SK-MEL-5 (cell line): ENCODE measurements around the gene ZBTB26. TPM values are rescaled to one million over a fixed set of nuclear protein-coding genes. Genes with fewer than 3 reads are reported as not detected.

Experiments
- DNase-seq: peaks from one replicate; pipeline ENCODE4 v3.0.0-alpha.2; 2016; ENCODE audit warnings: low read depth, low spot score
- in situ Hi-C: cut with HindIII; loops from 2 replicates; pipeline ENCODE4 v1.10.0; 2016; ENCODE audit warnings: low sequenced_read_pairs, high pct_unique_total_duplicates, low pct_unique_long_range_greater_than_20kb
- small RNA-seq, 2 experiments: library from RNA; depleted of rRNA; stranded (forward); fragments of <200 nt; gene quantifications; one replicate each; pipeline ENCODE3, GENCODE V24; 2014
- total RNA-seq: library from RNA; depleted of rRNA; stranded (reverse); fragments of >200 nt; shearing (Covaris generic); gene quantifications from 2 replicates; pipeline ENCODE4 v1.2.3, GENCODE V29; 2014; rRNA removed

ZBTB26 gene
- total RNA-seq, 1 experiment from 2014 or later = 4.6 TPM

DNA sequence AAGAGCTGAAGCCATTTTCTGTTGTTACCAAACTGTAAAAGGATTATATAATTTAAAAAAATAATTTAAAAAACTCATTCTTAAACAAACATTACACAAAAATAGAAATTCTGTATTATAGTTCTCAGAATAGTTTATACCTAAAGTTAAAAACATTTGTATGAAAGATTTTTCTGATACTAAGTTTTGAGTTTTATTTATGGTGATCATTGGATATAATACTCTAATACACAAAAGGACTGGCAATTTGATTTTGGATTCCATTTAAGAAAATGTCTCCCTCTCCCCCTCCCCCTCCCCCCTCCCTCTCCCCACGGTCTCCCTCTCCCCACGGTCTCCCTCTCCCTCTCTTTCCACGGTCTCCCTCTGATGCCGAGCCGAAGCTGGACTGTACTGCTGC, 65.2 kb downstream of the ZBTB26 start:
- in situ Hi-C loops = no loop called here
- no peak for DNase-seq

Small RNA genes within 50 kb of the gene (small RNA-seq; reads per million reads assigned to genes)
- gene RNY1P15 (0 reads per million in 2 experiments), gene SNORD90 (51.3 to 193 reads per million in 2 experiments)

Other genes with a start within 250 kb of the ZBTB26 start
- gene OR1L4, start 207.5 kb downstream of the ZBTB26 start, total RNA-seq = not detected in 2 replicates
- not detected in 2 replicates for gene OR1L6, start 189.2 kb downstream of the ZBTB26 start, total RNA-seq
- not detected in 2 replicates for gene OR5C1, start 142.6 kb downstream of the ZBTB26 start, total RNA-seq
- not detected in 2 replicates for gene OR1K1, start 131.4 kb downstream of the ZBTB26 start, total RNA-seq
- 20.0 and 23.3 TPM in 2 replicates for gene PDCL, start 102.9 kb downstream of the ZBTB26 start, total RNA-seq
- 42.9 and 44.7 TPM in 2 replicates for gene RC3H2, start 26.2 kb downstream of the ZBTB26 start, total RNA-seq
- gene ZBTB6, start 18.2 kb downstream of the ZBTB26 start, total RNA-seq = 18.1 and 19.0 TPM in 2 replicates
- 18.3 and 27.5 TPM in 2 replicates for gene RABGAP1, start 9.5 kb upstream of the ZBTB26 start, total RNA-seq
- gene GPR21, start 102.2 kb upstream of the ZBTB26 start, total RNA-seq = 0.24 and 0.32 TPM in 2 replicates